Myocyte (in vitro differentiated cells): ENCODE measurements around the gene PAX3. TPM values are rescaled to one million over a fixed set of nuclear protein-coding genes. Genes with fewer than 3 reads are reported as not detected.
A peak's percentile ranks its signal among the peaks of the same experiment; 100 is the strongest.

Experiments
- DNase-seq: peaks from one replicate; pipeline ENCODE4 v3.0.0-alpha.2; 2012; ENCODE audit warnings: low read depth
- polyA plus RNA-seq: library from polyadenylated mRNA; unstranded; fragments of >200 nt; gene quantifications from one replicate; pipeline ENCODE4 v1.2.1, GENCODE V29; 2012; ENCODE audit warnings: missing spikeins
- total RNA-seq: library from RNA; depleted of rRNA; stranded (reverse); fragments of >200 nt; gene quantifications from 2 replicates; pipeline ENCODE4 v1.2.3, GENCODE V29; 2014

The PAX3 gene
- 2.2 and 2.7 TPM in 2 replicates for total RNA-seq
- polyA plus RNA-seq = 1.3 TPM

GRCh38 chr2:222298311-222299150 is at the start of gene PAX3:
PAX3 (minus strand) TSS chr2:222298998; CDS start chr2:222298615, 383 bp downstream.
- DNase-seq = peak; percentile 76

GRCh38 chr2:222341331-222341730 is 42.5 kb upstream of the PAX3 start:
- DNase-seq = no peak

- no peak for DNase-seq
Measured at GRCh38 chr2:222338374-222338773, 39.6 kb upstream of the PAX3 start.

- DNase-seq = no peak
Measured at GRCh38 chr2:222336931-222337330, 38.1 kb upstream of the PAX3 start.

- no peak for DNase-seq
Measured at GRCh38 chr2:222336442-222336841, 37.6 kb upstream of the PAX3 start.

GRCh38 chr2:222334914-222335313 is 36.1 kb upstream of the PAX3 start:
- no peak for DNase-seq

- no peak for DNase-seq
Measured at GRCh38 chr2:222333397-222333796, 34.6 kb upstream of the PAX3 start.

- DNase-seq = no peak
Measured at GRCh38 chr2:222332116-222332515, 33.3 kb upstream of the PAX3 start.

- DNase-seq = no peak
Measured at GRCh38 chr2:222330910-222331309, 32.1 kb upstream of the PAX3 start.

GRCh38 chr2:222322236-222322635 is 23.4 kb upstream of the PAX3 start:
- DNase-seq = no peak

- DNase-seq = no peak
Measured at GRCh38 chr2:222320436-222321395, 21.9 kb upstream of the PAX3 start.

- no peak for DNase-seq
Measured at GRCh38 chr2:222319586-222320435, 21.0 kb upstream of the PAX3 start.

GRCh38 chr2:222318712-222319585 is 20.2 kb upstream of the PAX3 start:
- peak; percentile 33 for DNase-seq

GRCh38 chr2:222318026-222318711 is 19.4 kb upstream of the PAX3 start:
- peak; percentile 84 for DNase-seq

GRCh38 chr2:222315443-222316121 is 16.8 kb upstream of the PAX3 start:
- DNase-seq = no peak

GRCh38 chr2:222313816-222314215 is 15.0 kb upstream of the PAX3 start:
- DNase-seq = no peak

GRCh38 chr2:222311978-222312738 is 13.4 kb upstream of the PAX3 start:
- no peak for DNase-seq
